HEK293T (cell line): ENCODE data around the gene EIF5.

Experiments
- BHLHE40 ChIP-seq: fragments of 450-650 bp; IDR thresholded peaks from 2 replicates; pipeline ENCODE4 v1.6.1; 2016; ENCODE audit warnings: mild to moderate bottlenecking, moderate library complexity, borderline replicate concordance
- ELF4 ChIP-seq: fragments of 450-650 bp; IDR thresholded peaks from 2 replicates; pipeline ENCODE4 v1.6.1; 2017; ENCODE audit warnings: antibody characterized with exemption
- FOXA1 ChIP-seq: fragments of 450-650 bp; IDR thresholded peaks from 2 replicates; pipeline ENCODE4 v1.6.1; 2016; ENCODE audit warnings: mild to moderate bottlenecking
- FOXK2 ChIP-seq: fragments of 450-650 bp; IDR thresholded peaks from 2 replicates; pipeline ENCODE4 v1.6.1; 2016; ENCODE audit warnings: mild to moderate bottlenecking
- FOXM1 ChIP-seq: fragments of 450-650 bp; IDR thresholded peaks from 2 replicates; pipeline ENCODE4 v1.6.1; 2017; ENCODE audit warnings: mild to moderate bottlenecking, borderline replicate concordance
- HDGF ChIP-seq: fragments of 450-650 bp; IDR thresholded peaks from 2 replicates; pipeline ENCODE4 v1.6.1; 2017; ENCODE audit warnings: antibody characterized with exemption, borderline replicate concordance
- TARDBP ChIP-seq: fragments of 450-650 bp; IDR thresholded peaks from 2 replicates; pipeline ENCODE4 v1.6.1; 2016
- ZNF384 ChIP-seq: fragments of 450-650 bp; IDR thresholded peaks from 2 replicates; pipeline ENCODE4 v1.6.1; 2016
- TF ChIP-seq, protein P1 (sequence below): fragments of 450-650 bp; IDR thresholded peaks from 2 replicates; pipeline ENCODE4 v1.6.1; 2016

DNA sequence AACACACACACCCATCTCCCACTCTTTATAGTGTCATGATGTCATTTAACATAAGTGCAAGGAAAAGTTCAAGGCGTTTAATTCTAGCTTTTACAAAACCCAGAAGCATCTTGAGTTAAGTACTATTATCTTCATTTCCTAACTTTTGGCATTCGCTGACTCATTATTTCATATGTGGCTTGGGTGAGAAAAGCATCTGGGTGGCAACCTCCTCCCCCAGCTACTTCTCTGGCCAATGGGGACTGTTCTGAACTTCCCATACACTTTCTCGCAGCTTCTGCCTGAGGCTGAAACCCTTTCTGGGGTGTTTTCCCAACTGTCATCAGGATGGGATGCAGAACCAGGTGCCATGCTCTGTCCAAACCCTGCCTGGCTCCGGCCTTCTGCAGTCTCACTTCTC is 48.3 kb downstream of the EIF5 start:
- no peak for TF ChIP-seq FOXM1
- TF ChIP-seq, protein P1, sequence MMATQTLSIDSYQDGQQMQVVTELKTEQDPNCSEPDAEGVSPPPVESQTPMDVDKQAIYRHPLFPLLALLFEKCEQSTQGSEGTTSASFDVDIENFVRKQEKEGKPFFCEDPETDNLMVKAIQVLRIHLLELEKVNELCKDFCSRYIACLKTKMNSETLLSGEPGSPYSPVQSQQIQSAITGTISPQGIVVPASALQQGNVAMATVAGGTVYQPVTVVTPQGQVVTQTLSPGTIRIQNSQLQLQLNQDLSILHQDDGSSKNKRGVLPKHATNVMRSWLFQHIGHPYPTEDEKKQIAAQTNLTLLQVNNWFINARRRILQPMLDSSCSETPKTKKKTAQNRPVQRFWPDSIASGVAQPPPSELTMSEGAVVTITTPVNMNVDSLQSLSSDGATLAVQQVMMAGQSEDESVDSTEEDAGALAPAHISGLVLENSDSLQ, result no peak
- no peak for TF ChIP-seq FOXA1
- no peak for TF ChIP-seq TARDBP
- TF ChIP-seq ELF4, result no peak
- no peak for TF ChIP-seq ZNF384
- TF ChIP-seq HDGF, result no peak
- TF ChIP-seq FOXK2, result no peak
- TF ChIP-seq BHLHE40, result no peak
